IMR-90 (cell line): ENCODE results near the gene C6orf136. TPM values are rescaled to one million over a fixed set of nuclear protein-coding genes. Genes with fewer than 3 reads are reported as not detected.
"Not testable (repeated sequence)": the region's sequence is repeated elsewhere in the genome, so short reads cannot be mapped to it uniquely, and the experiment has no call there.

ENCODE experiments used
- ATAC-seq: fragments of 200-7000 bp; cut with Tn5 transposase; 2 replicates; pipeline ENCODE4 v1.9.1; 2020; ENCODE audit warnings: low read depth, mild to moderate bottlenecking, moderate library complexity
- BruUV-seq: library from RNA; stranded (reverse); fragments of 400-500 nt; replicated peaks from 2 replicates; lab custom pipeline; 2021; lab: Mats Ljungman, UMichigan
- CTCF ChIA-PET: fragments of 300-600 bp; formaldehyde crosslinking; extraction: SDS; loops from one replicate; lab custom pipeline; 2021; ENCODE audit warnings: antibody characterized with exemption; lab: Yijun Ruan, JAX
- POLR2A ChIA-PET: fragments of 300-600 bp; sonication (Branson Sonifier 250); formaldehyde crosslinking; loops from one replicate; lab custom pipeline; 2022; ENCODE audit warnings: antibody characterized with exemption; ENCODE audit not compliant: unreplicated experiment; lab: Charles Lee
- DNase-seq: peaks from one replicate; pipeline ENCODE4 v3.0.0; 2013
- H2AFZ ChIP-seq: replicated peaks from 2 replicates; pipeline ENCODE3; 2013; ENCODE audit warnings: low read length, mild to moderate bottlenecking; ENCODE audit not compliant: poor library complexity
- H2AK5ac ChIP-seq: 2 replicates; pipeline ENCODE4 v1.6.1; 2013; ENCODE audit warnings: low read depth, low read length, inconsistent platforms
- H2AK9ac ChIP-seq: replicated peaks from 2 replicates; pipeline ENCODE3; 2013; ENCODE audit warnings: mild to moderate bottlenecking, low read depth, low read length, moderate library complexity; ENCODE audit not compliant: poor library complexity
- H2BK120ac ChIP-seq: 2 replicates; pipeline ENCODE4 v1.6.1; 2013; ENCODE audit warnings: low read depth, low read length, inconsistent platforms
- H2BK15ac ChIP-seq: 3 replicates; pipeline ENCODE4 v1.6.1; 2013; ENCODE audit warnings: low read depth, low read length, inconsistent platforms
- H2BK20ac ChIP-seq: 2 replicates; pipeline ENCODE4 v1.6.1; 2013; ENCODE audit warnings: low read depth, mild to moderate bottlenecking, inconsistent platforms, low read length, moderate library complexity
- H2BK5ac ChIP-seq: 2 replicates; pipeline ENCODE4 v1.6.1; 2013; ENCODE audit warnings: mild to moderate bottlenecking, low read depth, low read length, inconsistent platforms; ENCODE audit not compliant: poor library complexity, severe bottlenecking
- H3K14ac ChIP-seq: replicated peaks from 2 replicates; pipeline ENCODE4 v1.6.1; 2013; ENCODE audit warnings: low read depth, low read length, inconsistent platforms
- H3K18ac ChIP-seq: 2 replicates; pipeline ENCODE4 v1.6.1; 2013; ENCODE audit warnings: low read depth, low read length, control low read depth
- H3K23ac ChIP-seq: 2 replicates; pipeline ENCODE4 v1.6.1; 2013; ENCODE audit warnings: low read depth, low read length, inconsistent platforms
- H3K27ac ChIP-seq: 2 replicates; pipeline ENCODE4 v1.5.1; 2013; ENCODE audit warnings: mild to moderate bottlenecking, control low read depth, low read length; ENCODE audit not compliant: insufficient read depth
- H3K27me3 ChIP-seq: 2 replicates; pipeline ENCODE4 v1.6.1; 2013; ENCODE audit warnings: low read length; ENCODE audit not compliant: control insufficient read depth, insufficient read depth
- H3K36me3 ChIP-seq: 2 replicates; pipeline ENCODE4 v1.6.1; 2013; ENCODE audit warnings: low read length, mixed read lengths; ENCODE audit not compliant: control insufficient read depth, insufficient read depth
- H3K4ac ChIP-seq: 2 replicates; pipeline ENCODE4 v1.6.1; 2013; ENCODE audit warnings: low read depth, low read length, inconsistent platforms
- H3K4me1 ChIP-seq: 2 replicates; pipeline ENCODE4 v1.6.1; 2013; ENCODE audit warnings: low read length, mixed read lengths; ENCODE audit not compliant: control insufficient read depth, insufficient read depth
- H3K4me2 ChIP-seq: 2 replicates; pipeline ENCODE4 v1.6.1; 2013; ENCODE audit warnings: low read depth, mild to moderate bottlenecking, control low read depth, low read length, moderate library complexity
- H3K4me3 ChIP-seq: 2 replicates; pipeline ENCODE4 v1.5.1; 2013; ENCODE audit warnings: low read depth, mild to moderate bottlenecking, control low read depth, low read length, moderate library complexity; ENCODE audit not compliant: insufficient read depth
- H3K56ac ChIP-seq: 2 replicates; pipeline ENCODE4 v1.6.1; 2013; ENCODE audit warnings: low read length, inconsistent platforms; ENCODE audit not compliant: insufficient read depth; ENCODE audit errors: extremely low read depth
- H3K79me1 ChIP-seq, 2 experiments: 2 replicates each; pipeline ENCODE4 v1.6.1; 2013; ENCODE audit warnings: low read length in 2 of 2, inconsistent platforms in 1 of 2, low read depth in 1 of 2
- H3K9ac ChIP-seq: 2 replicates; pipeline ENCODE4 v1.6.1; 2013; ENCODE audit warnings: low read depth, low read length, control low read depth
- H3K9me1 ChIP-seq: 2 replicates; pipeline ENCODE4 v1.6.1; 2013; ENCODE audit warnings: low read length, inconsistent platforms; ENCODE audit not compliant: insufficient read depth
- H3K9me3 ChIP-seq: 2 replicates; pipeline ENCODE4 v1.6.1; 2013; ENCODE audit warnings: low read length; ENCODE audit not compliant: control insufficient read depth, insufficient read depth
- H4K20me1 ChIP-seq: 2 replicates; pipeline ENCODE4 v1.6.1; 2013; ENCODE audit warnings: low read length, inconsistent platforms; ENCODE audit not compliant: insufficient read depth
- H4K5ac ChIP-seq: 2 replicates; pipeline ENCODE4 v1.6.1; 2013; ENCODE audit warnings: mild to moderate bottlenecking, low read depth, low read length, control low read depth
- H4K8ac ChIP-seq, 2 experiments: 2 replicates each; pipeline ENCODE4 v1.6.1; 2013; ENCODE audit warnings: low read depth in 2 of 2, low read length in 2 of 2, control low read depth in 1 of 2, inconsistent platforms in 1 of 2
- H4K91ac ChIP-seq: 2 replicates; pipeline ENCODE4 v1.6.1; 2013; ENCODE audit warnings: low read depth, low read length, inconsistent platforms; ENCODE audit not compliant: insufficient read depth
- WGBS, 2 experiments: methylation state at CpG; one replicate each; pipeline versions ENCODE4 v1.1.5 to v1.1.7; 2013; ENCODE audit warnings: missing lambda C conversion rate in 2 of 2; ENCODE audit not compliant: insufficient read length in 1 of 2; ENCODE audit errors: extremely low coverage in 2 of 2; 5-methylcytosine and 5-hydroxymethylcytosine counted together
- dilution Hi-C: fragments of 300-500 bp; cut with HindIII; formaldehyde crosslinking; loops from one replicate; pipeline ENCODE4 v1.14.3; 2018; ENCODE audit warnings: low sequenced_read_pairs; ENCODE audit not compliant: unreplicated experiment
- in situ Hi-C: fragments of 300-500 bp; cut with MboI; formaldehyde crosslinking; loops from 3 replicates; pipeline ENCODE4 v1.14.3; 2019; ENCODE audit warnings: low sequenced_read_pairs, inconsistent platforms, mixed read lengths
- intact Hi-C: fragments of 100-400 bp; cut with micrococcal nuclease; formaldehyde crosslinking; loops from 2 replicates; pipeline ENCODE4 v1.10.0; 2022
- polyA plus RNA-seq, 3 experiments: library from polyadenylated mRNA; depleted of rRNA; stranded (reverse); fragments of >200 nt; gene quantifications; 2 replicates each; pipeline ENCODE4 v1.2.3, GENCODE V29; 2012; ENCODE audit warnings: low replicate concordance in 1 of 3
- total RNA-seq: library from RNA; depleted of rRNA; stranded (reverse); fragments of >200 nt; gene quantifications from 2 replicates; pipeline ENCODE4 v1.2.3, GENCODE V29; 2012

The C6orf136 gene
- total and polyA plus RNA-seq, 2 of the 4 experiments (the other 2 are of a cell fraction): 1.1 to 11.7 TPM

DNA sequence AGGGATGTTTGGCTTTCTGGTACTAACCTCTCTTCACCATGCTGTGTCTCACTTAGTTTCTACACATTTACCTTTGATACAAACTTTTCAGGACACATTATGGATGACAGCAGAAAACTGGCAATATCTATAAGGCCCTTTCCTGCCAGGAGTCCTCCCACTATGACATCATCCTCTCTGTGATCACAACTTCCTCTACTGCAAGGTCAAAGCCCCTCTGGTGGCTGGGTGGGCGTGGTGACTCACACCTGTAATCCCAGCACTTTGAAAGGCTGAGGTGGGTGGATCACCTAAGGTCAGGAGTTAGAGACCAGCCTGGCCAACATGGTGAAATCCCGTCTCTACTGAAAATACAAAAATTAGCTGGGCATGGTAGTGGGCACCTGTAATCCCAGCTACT is 19.4 kb downstream of the C6orf136 start:
- CTCF ChIA-PET, H2BK15ac ChIP-seq, ATAC-seq, H4K20me1 ChIP-seq, H2BK120ac ChIP-seq, H3K18ac ChIP-seq, H3K4me1 ChIP-seq, dilution Hi-C loops, intact Hi-C loops, H3K4ac ChIP-seq, H2BK20ac ChIP-seq, H3K4me2 ChIP-seq, POLR2A ChIA-PET, H3K14ac ChIP-seq, in situ Hi-C loops, H4K8ac ChIP-seq, BruUV-seq, H3K23ac ChIP-seq, H3K4me3 ChIP-seq, H2AK5ac ChIP-seq, H3K56ac ChIP-seq, H3K27ac ChIP-seq, H4K91ac ChIP-seq, H2AFZ ChIP-seq, H3K9ac ChIP-seq, H2BK5ac ChIP-seq, H2AK9ac ChIP-seq, H3K27me3 ChIP-seq, H3K9me3 ChIP-seq, H3K9me1 ChIP-seq, H4K5ac ChIP-seq: not testable (repeated sequence)
- Histone ChIP-seq H3K36me3 (peaks cover 64% of the 10 kb centered on the region), H3K79me1 (peaks cover 16 to 18% of the 10 kb centered on the region in 2 experiments)
- DNase-seq: peak; percentile 59
- no CpG with 5 or more reads among the region's 2 CpGs for WGBS, 2 experiments
